Neuronal stem cell (in vitro differentiated cells): ENCODE data around the gene RAC2.

Experiments used
- DNase-seq: peaks from one replicate; pipeline ENCODE4 v3.0.0-alpha.2; 2013; ENCODE audit warnings: low spot score
- H2AFZ ChIP-seq: one replicate; pipeline ENCODE4 v1.6.1; 2013; ENCODE audit warnings: mild to moderate bottlenecking, low read length, inconsistent platforms
- H2AK5ac ChIP-seq: 2 replicates; pipeline ENCODE4 v1.6.1; 2013; ENCODE audit warnings: low read depth, mild to moderate bottlenecking, inconsistent platforms, low read length, moderate library complexity, mixed read lengths
- H2BK120ac ChIP-seq: 2 replicates; pipeline ENCODE4 v1.6.1; 2013; ENCODE audit warnings: low read depth, mild to moderate bottlenecking, inconsistent platforms, low read length, moderate library complexity, mixed read lengths
- H2BK12ac ChIP-seq: one replicate; pipeline ENCODE4 v1.6.1; 2013; ENCODE audit warnings: low read length, inconsistent platforms
- H2BK15ac ChIP-seq: 2 replicates; pipeline ENCODE4 v1.6.1; 2013; ENCODE audit warnings: mild to moderate bottlenecking, low read length, inconsistent platforms, mixed read lengths
- H2BK5ac ChIP-seq: one replicate; pipeline ENCODE4 v1.6.1; 2013; ENCODE audit warnings: inconsistent platforms, mild to moderate bottlenecking, low read length, moderate library complexity
- H3K14ac ChIP-seq: one replicate; pipeline ENCODE4 v1.6.1; 2013; ENCODE audit warnings: low read length, inconsistent platforms
- H3K18ac ChIP-seq: 2 replicates; pipeline ENCODE4 v1.6.1; 2013; ENCODE audit warnings: low read length, inconsistent platforms
- H3K23ac ChIP-seq: 2 replicates; pipeline ENCODE4 v1.6.1; 2013; ENCODE audit warnings: low read depth, mild to moderate bottlenecking, mixed read lengths, low read length, inconsistent platforms; ENCODE audit not compliant: poor library complexity
- H3K27ac ChIP-seq: replicated peaks from 3 replicates; pipeline ENCODE4 v1.5.1; 2013; ENCODE audit warnings: low read length, inconsistent platforms
- H3K27me3 ChIP-seq, 3 experiments: 2 replicates each; pipeline ENCODE4 v1.6.1; 2013; ENCODE audit warnings: low read length in 3 of 3, mild to moderate bottlenecking in 2 of 3, inconsistent platforms in 1 of 3, low read depth in 1 of 3, mixed read lengths in 1 of 3, moderate library complexity in 1 of 3; ENCODE audit not compliant: control insufficient read depth in 3 of 3, insufficient read depth in 3 of 3
- H3K36me3 ChIP-seq, 2 donors: replicated peaks in 1 of 2; 2 replicates each; pipeline ENCODE4 v1.6.1; 2013; ENCODE audit warnings: low read length in 2 of 2; ENCODE audit not compliant: control insufficient read depth in 2 of 2, insufficient read depth in 2 of 2
- H3K4ac ChIP-seq: 2 replicates; pipeline ENCODE4 v1.6.1; 2013; ENCODE audit warnings: inconsistent platforms, mild to moderate bottlenecking, low read length, moderate library complexity
- H3K4me1 ChIP-seq, 2 donors: 1 replicate in 1 of 2; 2 replicates in 1 of 2; pipeline ENCODE4 v1.6.1; 2013; ENCODE audit warnings: low read length in 2 of 2, low read depth in 1 of 2; ENCODE audit not compliant: control insufficient read depth in 2 of 2, insufficient read depth in 1 of 2
- H3K4me2 ChIP-seq: one replicate; pipeline ENCODE4 v1.6.1; 2013; ENCODE audit warnings: mild to moderate bottlenecking, low read length, inconsistent platforms; ENCODE audit not compliant: insufficient read depth, poor library complexity, severe bottlenecking
- H3K4me3 ChIP-seq, 2 donors: 2 replicates each; pipeline ENCODE4 v1.5.1; 2013; ENCODE audit warnings: low read length in 2 of 2, mild to moderate bottlenecking in 2 of 2, inconsistent platforms in 1 of 2, moderate library complexity in 1 of 2
- H3K79me1 ChIP-seq: one replicate; pipeline ENCODE4 v1.6.1; 2013; ENCODE audit warnings: low read depth, mild to moderate bottlenecking, inconsistent platforms, low read length, moderate library complexity
- H3K9ac ChIP-seq: one replicate; pipeline ENCODE4 v1.6.1; 2013; ENCODE audit warnings: mild to moderate bottlenecking, low read depth, low read length, inconsistent platforms; ENCODE audit not compliant: poor library complexity
- H3K9me3 ChIP-seq, 2 donors: replicated peaks in 1 of 2; 2 replicates each; pipeline versions ENCODE3 to v1.6.1; 2013; ENCODE audit warnings: low read length in 2 of 2, mild to moderate bottlenecking in 2 of 2, inconsistent platforms in 1 of 2, low read depth in 1 of 2, mixed read lengths in 1 of 2, moderate library complexity in 1 of 2; ENCODE audit not compliant: control insufficient read depth in 2 of 2, insufficient read depth in 1 of 2
- H4K8ac ChIP-seq: one replicate; pipeline ENCODE4 v1.6.1; 2013; ENCODE audit warnings: low read depth, mild to moderate bottlenecking, inconsistent platforms, low read length, moderate library complexity
- H4K91ac ChIP-seq: one replicate; pipeline ENCODE4 v1.6.1; 2013; ENCODE audit warnings: low read length, low read depth, mild to moderate bottlenecking, inconsistent platforms; ENCODE audit not compliant: poor library complexity
- WGBS, 2 donors: extraction: QIAGEN DNeasy Blood & Tissue Kit; methylation state at CpG; one replicate each; pipeline ENCODE4 v1.1.7; 2013; ENCODE audit warnings: missing lambda C conversion rate in 2 of 2, mixed read lengths in 1 of 2; ENCODE audit not compliant: insufficient read length in 2 of 2, insufficient replicate concordance in 1 of 2; ENCODE audit errors: extremely low coverage in 2 of 2; 5-methylcytosine and 5-hydroxymethylcytosine counted together

RAC2 gene

DNA sequence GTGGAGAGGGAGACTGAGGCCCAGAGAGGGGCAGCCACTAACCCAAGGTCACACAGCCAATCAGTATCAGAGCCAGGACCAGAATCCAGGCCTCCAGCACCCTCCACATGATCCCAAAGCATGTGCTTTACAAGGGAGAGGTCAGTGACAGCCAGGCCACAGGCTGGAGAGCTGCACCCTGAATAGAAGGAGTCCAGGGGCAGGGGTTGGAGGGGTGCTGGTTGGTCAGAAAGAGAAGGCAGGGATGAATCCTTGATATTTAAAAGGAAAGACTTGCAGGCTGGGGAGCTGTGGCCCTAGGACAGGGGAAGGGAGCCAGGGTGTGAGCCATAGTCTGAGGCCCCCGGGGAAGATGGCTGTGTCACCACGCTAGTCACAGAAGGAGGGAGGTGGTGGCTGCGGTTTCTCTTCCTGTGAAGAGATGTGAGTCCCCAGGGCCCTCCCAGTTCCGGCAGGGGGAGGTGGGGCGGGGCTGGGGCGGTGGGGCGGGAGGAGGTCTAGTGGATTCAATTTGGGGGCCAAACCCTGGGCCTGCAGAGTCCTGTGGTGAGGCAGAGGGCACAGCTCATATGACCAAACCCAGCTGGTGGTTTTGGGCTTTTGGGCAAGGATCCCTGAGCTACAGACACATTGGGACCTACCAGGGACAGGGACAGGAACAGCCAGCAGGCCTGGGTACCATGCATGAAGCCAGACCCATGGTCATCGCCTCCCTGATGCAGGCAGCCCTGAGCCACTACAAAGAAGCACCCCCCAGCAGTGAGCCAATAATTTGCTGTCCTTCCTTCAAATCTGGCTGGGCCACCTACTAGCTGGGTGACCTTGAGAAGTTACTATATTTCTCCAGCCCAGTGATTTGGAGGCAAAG is 14.0 kb downstream of the RAC2 start:
- Histone ChIP-seq H3K18ac (no peak overlapping the region), H3K79me1 (no peaks in the 10 kb centered on the region), H3K9ac (no peak overlapping the region), H4K8ac (no peak overlapping the region), H2BK5ac (no peak overlapping the region), H2BK15ac (peak overlapping the region; percentile 44), H2BK120ac (no peak overlapping the region), H3K4me2 (no peak overlapping the region), H3K27me3 (peaks cover 0 to 50% (median 0%) of the 10 kb centered on the region in 3 experiments), H3K23ac (no peak overlapping the region), H2AFZ (no peak overlapping the region), H3K4me1 (no peaks in the 10 kb centered on the region), H3K27ac (no peak overlapping the region), H3K14ac (peak overlapping the region; percentile 10), H3K36me3 (no peaks in the 10 kb centered on the region), H3K4ac (no peak overlapping the region), H3K9me3 (no peaks in the 10 kb centered on the region), H2AK5ac (peak overlapping the region; percentile 77), H4K91ac (no peak overlapping the region), H3K4me3 (no peak overlapping the region), H2BK12ac (no peak overlapping the region)
- no peak for DNase-seq
- no CpG with 5 or more reads among the region's 8 CpGs for WGBS, 2 donors

DNA sequence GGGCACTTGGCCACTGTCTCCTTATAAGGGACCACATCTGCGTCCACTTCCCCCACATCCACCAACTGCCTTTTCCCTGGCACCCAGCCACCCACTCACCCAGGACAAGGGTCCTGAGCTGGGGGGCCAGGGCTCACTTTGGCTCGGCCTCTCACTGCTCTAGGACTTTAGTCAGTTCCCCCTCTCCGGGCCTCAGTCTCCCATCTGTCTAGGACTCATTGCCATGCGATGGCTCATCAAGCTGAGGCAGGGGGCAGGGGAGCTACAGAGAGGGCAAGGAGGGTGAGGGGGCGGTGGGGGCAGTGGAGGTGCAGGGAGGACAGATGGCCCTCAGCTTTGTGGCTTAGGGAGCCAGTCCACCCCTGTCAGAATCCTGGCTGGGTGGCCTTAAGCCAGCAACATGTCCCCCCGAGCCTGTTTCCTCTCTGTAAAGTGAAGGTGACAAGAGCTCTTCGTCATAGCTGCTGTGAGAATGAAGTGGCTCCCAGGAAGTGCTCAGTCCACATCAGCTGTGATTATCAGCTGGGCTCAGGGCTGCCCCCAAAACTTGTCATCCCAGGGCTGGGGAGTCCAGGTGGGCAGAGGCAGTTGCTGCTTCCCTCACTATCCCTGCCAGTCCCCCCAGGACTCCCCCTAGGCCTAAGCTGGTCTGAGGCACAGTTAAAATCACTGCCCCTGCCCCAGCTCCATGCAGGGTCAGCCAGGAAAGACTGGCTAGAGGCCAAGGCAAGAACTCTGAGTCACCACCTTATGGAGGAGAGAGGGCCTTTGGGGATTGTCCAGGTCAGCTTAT is 14.9 kb downstream of the RAC2 start:
- Histone ChIP-seq H3K9me3 (no peaks in the 10 kb centered on the region), H3K27ac (no peak overlapping the region), H2BK120ac (no peak overlapping the region), H3K14ac (peak overlapping the region; percentile 50), H2AFZ (no peak overlapping the region), H3K18ac (peak overlapping the region; percentile 54), H2BK12ac (no peak overlapping the region), H4K91ac (no peak overlapping the region), H4K8ac (no peak overlapping the region), H3K4ac (no peak overlapping the region), H3K27me3 (peaks cover 0 to 48% (median 0%) of the 10 kb centered on the region in 3 experiments), H2AK5ac (peak overlapping the region; percentile 77), H3K36me3 (no peaks in the 10 kb centered on the region), H3K9ac (peak overlapping the region; percentile 33), H2BK5ac (no peak overlapping the region), H3K4me1 (no peaks in the 10 kb centered on the region), H3K23ac (peak overlapping the region; percentile 77), H3K4me3 (no peak overlapping the region), H3K79me1 (no peaks in the 10 kb centered on the region), H3K4me2 (no peak overlapping the region), H2BK15ac (peak overlapping the region; percentile 41)
- no CpG with 5 or more reads among the region's 7 CpGs for WGBS, 2 donors
- DNase-seq, result no peak

DNA sequence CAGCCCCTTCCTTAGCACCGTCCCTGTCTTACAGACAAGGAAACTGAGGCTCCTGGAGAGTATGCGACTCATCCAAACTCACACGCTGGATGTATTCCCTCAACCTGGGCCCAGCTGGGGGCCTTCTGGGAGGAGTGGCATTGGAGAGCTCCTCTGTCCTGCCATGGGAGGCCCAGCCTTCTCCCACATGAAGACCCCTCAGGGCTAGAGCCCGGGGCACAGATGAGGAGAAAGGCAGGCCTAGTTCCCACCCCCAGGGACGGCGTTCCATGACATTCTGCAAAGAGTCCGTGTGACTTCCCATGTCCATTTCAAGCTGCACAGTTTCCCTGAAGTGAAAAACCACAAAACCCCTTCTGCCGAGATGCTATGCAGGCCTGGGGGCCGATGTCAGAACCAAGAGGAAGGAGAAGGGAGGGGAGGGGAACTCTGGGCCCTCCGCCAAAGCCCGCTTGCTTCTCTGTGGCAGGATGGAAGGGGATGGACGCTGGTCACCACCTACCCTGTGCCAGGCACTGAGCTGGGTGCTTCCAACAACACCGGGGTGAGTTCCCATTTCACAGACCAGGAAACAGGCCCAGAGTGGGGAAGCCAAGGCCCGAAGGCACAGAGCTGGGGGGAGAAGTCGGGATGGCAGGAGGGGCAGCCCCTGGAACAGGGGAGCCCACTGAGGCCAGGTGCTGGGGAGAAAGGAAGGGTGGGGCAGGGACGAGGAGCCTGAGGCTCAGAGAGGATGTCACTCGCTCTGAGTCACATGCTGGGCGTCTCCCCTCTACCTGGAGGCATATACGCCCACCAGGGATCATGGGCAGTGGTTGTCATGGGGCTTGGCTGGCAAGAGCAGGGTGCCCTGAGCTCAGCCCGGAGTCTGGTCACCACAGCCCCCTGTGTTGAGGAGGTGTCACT is 15.7 kb downstream of the RAC2 start:
- Histone ChIP-seq H2AK5ac (peak overlapping the region; percentile 77), H3K4me3 (no peak overlapping the region), H3K4ac (no peak overlapping the region), H2BK5ac (no peak overlapping the region), H3K9ac (peak overlapping the region; percentile 31), H3K14ac (peak overlapping the region; percentile 50), H3K4me2 (no peak overlapping the region), H3K23ac (peak overlapping the region; percentile 77), H3K27ac (no peak overlapping the region), H2BK12ac (no peak overlapping the region), H3K9me3 (no peaks in the 10 kb centered on the region), H3K79me1 (no peaks in the 10 kb centered on the region), H3K4me1 (no peaks in the 10 kb centered on the region), H4K8ac (no peak overlapping the region), H2AFZ (no peak overlapping the region), H4K91ac (no peak overlapping the region), H3K27me3 (peaks cover 0 to 39% (median 0%) of the 10 kb centered on the region in 3 experiments), H3K18ac (peak overlapping the region; percentile 67), H2BK15ac (peak overlapping the region; percentile 41), H3K36me3 (no peaks in the 10 kb centered on the region), H2BK120ac (no peak overlapping the region)
- no peak for DNase-seq
- WGBS, 2 donors, result no CpG with 5 or more reads among the region's 20 CpGs
